Aorta (tissue), 5 donors: ENCODE results near the gene GPRIN1. TPM values are rescaled to one million over a fixed set of nuclear protein-coding genes. Genes with fewer than 3 reads are reported as not detected.

Experiments
- ATAC-seq: fragments of 200-7000 bp; cut with Tn5 transposase; one replicate; pipeline ENCODE4 v1.9.1; 2022; ENCODE audit warnings: moderate library complexity; ENCODE audit not compliant: low FRiP score
- DNase-seq, 2 donors: peaks; one replicate each; pipeline ENCODE4 v3.0.0-alpha.2; 2020
- H3K27ac ChIP-seq, 2 donors: one replicate each; pipeline ENCODE4 v1.5.1; 2013; ENCODE audit warnings: low read length in 2 of 2, mild to moderate bottlenecking in 2 of 2, moderate library complexity in 2 of 2, control low read depth in 1 of 2, inconsistent platforms in 1 of 2, low read depth in 1 of 2
- H3K27me3 ChIP-seq, 2 donors: one replicate each; pipeline ENCODE4 v1.6.1; 2013; ENCODE audit warnings: control low read depth in 1 of 2, low read length in 1 of 2, mild to moderate bottlenecking in 1 of 2, moderate library complexity in 1 of 2; ENCODE audit not compliant: insufficient read depth in 2 of 2, control insufficient read depth in 1 of 2
- H3K36me3 ChIP-seq, 2 donors: one replicate each; pipeline ENCODE4 v1.6.1; 2013; ENCODE audit warnings: control low read depth in 1 of 2, low read length in 1 of 2, mild to moderate bottlenecking in 1 of 2; ENCODE audit not compliant: insufficient read depth in 2 of 2, control insufficient read depth in 1 of 2
- H3K4me1 ChIP-seq, 2 donors: one replicate each; pipeline ENCODE4 v1.6.1; 2013; ENCODE audit warnings: low read length in 2 of 2, control low read depth in 1 of 2, mild to moderate bottlenecking in 1 of 2, moderate library complexity in 1 of 2; ENCODE audit not compliant: insufficient read depth in 2 of 2, control insufficient read depth in 1 of 2
- H3K4me3 ChIP-seq, 2 donors: one replicate each; pipeline ENCODE4 v1.5.1; 2013; ENCODE audit warnings: low read length in 2 of 2, control low read depth in 1 of 2, mild to moderate bottlenecking in 1 of 2
- H3K9me3 ChIP-seq: one replicate; pipeline ENCODE4 v1.6.1; 2013; ENCODE audit warnings: mild to moderate bottlenecking, low read length; ENCODE audit not compliant: control insufficient read depth
- WGBS, 2 donors: extraction: QIAGEN DNeasy Blood & Tissue Kit; methylation state at CpG; one replicate each; pipeline ENCODE4 v1.1.7; 2013; 5-methylcytosine and 5-hydroxymethylcytosine counted together
- intact Hi-C, 2 donors: fragments of 100-400 bp; cut with DNase I; formaldehyde crosslinking; loops; one replicate each; pipeline versions ENCODE4 v1.14.2 to v1.15.0; 2022
- polyA plus RNA-seq, 2 donors: library from polyadenylated mRNA; stranded (reverse); fragments of 200-250 nt; gene quantifications; one replicate each; pipeline ENCODE4 v1.2.3, GENCODE V29; 2013
- total RNA-seq, 2 donors: library from RNA; stranded (reverse); fragmentation: NEBNext Ultra II Directional; extraction: Animal tissue kit (Norgen Biotek cat#: 25700); gene quantifications; one replicate each; pipeline ENCODE4 v1.2.1, GENCODE V29; 2021
- donor health status: healthy with polysubstance abuse.
- donor health status: Bipolar disorder and iron deficiency.
- donor health status: DM: no; HTN: no; CAD: no.
- donor health status: DM: no; HTN: no; CAD: no.
- donor health status: DM: yes; HTN: yes; CAD: no.

The GPRIN1 gene
- total and polyA plus RNA-seq, 4 donors, result 0.15 to 0.87 (median 0.66) TPM

DNA sequence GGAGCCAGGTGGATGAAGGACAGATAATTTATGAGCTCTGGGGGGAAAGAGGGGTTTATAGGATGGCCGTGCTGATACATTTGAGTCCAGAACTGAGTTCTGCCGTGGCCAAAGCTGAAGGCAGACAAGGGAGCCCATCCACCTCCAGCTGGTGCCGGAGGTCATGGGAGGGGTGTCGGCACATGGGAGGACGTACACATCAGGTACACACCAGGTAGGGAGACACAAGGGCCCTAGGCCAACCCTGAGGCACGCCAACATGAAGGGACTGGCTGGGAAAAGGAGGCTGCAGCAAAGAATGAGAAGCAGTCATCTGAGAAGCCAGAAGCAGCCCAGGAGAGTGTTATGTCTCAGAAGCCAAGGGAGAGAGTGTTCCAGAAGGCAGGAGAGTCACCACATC lies 2.1 kb upstream of the GPRIN1 start:
- Histone ChIP-seq H3K4me1 (no peaks in the 10 kb centered on the region), H3K36me3 (no peaks in the 10 kb centered on the region), H3K4me3 (no peak overlapping the region), H3K9me3 (no peaks in the 10 kb centered on the region), H3K27ac (no peak overlapping the region), H3K27me3 (no peaks in the 10 kb centered on the region)
- DNase-seq (no peak), ATAC-seq (no peak)
- 82 to 87% methylated on average over 6 of the region's 6 CpGs for WGBS, 2 donors
- intact Hi-C loops, result no loop called here

DNA sequence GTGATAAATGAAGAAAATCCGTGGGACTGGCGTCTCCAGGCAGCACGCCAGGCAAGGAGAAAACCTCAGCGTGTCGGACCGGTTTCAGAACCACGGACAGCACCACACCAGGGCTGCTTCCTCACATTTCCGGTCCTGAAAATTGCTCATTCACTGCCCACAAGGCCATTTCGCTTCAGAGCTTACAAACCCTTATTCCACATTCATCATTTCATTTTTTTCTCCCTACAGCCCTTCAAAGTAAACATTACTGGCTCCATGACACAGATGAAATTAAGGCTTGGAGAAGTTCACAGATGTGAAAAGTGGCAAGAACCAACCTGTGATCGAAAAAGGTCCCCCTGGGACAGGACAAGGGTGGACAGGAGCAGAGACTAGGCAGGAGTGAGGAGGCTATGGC lies 1.5 kb upstream of the GPRIN1 start:
- Histone ChIP-seq H3K4me1 (no peaks in the 10 kb centered on the region), H3K27me3 (no peaks in the 10 kb centered on the region), H3K27ac (no peak overlapping the region), H3K4me3 (no peak overlapping the region), H3K36me3 (no peaks in the 10 kb centered on the region), H3K9me3 (no peaks in the 10 kb centered on the region)
- ATAC-seq, result no peak
- peak; percentile 84 to 92 for DNase-seq
- intact Hi-C loops, result no loop called here
- 10% methylated on average over 10 of the region's 10 CpGs for WGBS, 2 donors

DNA sequence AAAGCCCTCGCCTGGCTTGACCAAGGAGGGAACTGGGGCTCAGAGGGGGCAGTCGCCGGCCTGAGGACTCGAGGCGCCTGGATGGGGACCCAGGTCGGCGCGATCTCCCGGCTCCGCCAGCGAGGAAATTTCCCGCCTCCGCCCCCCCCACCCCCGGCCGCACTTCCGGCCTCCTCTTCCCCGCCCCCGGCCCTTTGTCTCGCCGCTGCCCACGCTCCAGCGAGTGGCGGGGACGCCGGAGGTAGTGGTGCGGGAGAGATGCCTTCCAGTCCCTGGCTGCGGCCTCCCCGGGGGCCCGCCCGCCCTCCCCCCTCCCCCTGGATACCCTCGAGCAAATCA lies 448 bp upstream of the GPRIN1 start:
- Histone ChIP-seq H3K4me1 (no peaks in the 10 kb centered on the region), H3K27ac (no peak overlapping the region), H3K27me3 (no peaks in the 10 kb centered on the region), H3K9me3 (no peaks in the 10 kb centered on the region), H3K4me3 (peak overlapping the region in 1 of 2 donors; percentile 55), H3K36me3 (no peaks in the 10 kb centered on the region)
- 3% methylated on average over 23 to 31 of the region's 31 CpGs for WGBS, 2 donors
- DNase-seq (no peak), ATAC-seq (no peak)
- intact Hi-C loops, result no loop called here

DNA sequence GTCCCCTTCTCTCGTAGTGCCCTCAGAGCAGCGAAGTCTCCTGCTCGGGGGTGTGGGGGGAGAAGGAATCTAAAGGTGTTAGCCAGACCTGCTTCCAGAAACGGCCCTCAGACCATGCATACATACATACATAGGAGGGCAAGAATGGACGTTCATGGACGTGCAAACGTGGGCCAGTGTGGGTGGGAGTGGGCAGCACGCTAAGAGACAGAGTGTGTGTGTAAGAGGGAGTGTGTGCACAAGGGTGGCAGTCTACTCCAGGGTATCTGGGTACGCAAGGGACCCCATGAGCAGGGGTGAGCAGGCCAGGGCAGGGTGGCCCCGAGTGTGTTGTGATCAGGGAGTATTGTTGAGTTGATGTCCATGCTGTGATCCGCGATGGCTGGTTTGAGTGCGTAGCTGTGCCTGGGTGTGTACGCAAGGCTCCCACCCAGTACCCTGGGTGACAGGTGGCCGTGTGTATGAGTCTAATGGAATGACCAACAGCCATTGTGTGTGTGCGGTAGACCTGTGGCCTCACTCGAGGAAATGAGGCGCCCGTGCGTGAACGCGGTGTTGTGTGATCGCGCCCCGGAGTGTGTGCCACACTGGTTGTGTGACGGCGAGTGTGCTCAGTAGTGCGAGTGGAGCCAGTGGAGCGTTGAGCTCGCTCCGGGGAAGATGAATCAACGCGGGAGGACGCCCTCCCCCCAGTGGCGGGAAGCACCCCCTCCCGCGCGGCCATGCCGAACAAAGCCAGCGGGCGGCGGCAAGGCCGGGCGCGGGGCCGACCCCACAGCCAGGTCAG lies 826 bp downstream of the GPRIN1 start:
- no peak overlapping the region for H3K27ac ChIP-seq
- 25 to 28% methylated on average over 46 of the region's 46 CpGs for WGBS, 2 donors

DNA sequence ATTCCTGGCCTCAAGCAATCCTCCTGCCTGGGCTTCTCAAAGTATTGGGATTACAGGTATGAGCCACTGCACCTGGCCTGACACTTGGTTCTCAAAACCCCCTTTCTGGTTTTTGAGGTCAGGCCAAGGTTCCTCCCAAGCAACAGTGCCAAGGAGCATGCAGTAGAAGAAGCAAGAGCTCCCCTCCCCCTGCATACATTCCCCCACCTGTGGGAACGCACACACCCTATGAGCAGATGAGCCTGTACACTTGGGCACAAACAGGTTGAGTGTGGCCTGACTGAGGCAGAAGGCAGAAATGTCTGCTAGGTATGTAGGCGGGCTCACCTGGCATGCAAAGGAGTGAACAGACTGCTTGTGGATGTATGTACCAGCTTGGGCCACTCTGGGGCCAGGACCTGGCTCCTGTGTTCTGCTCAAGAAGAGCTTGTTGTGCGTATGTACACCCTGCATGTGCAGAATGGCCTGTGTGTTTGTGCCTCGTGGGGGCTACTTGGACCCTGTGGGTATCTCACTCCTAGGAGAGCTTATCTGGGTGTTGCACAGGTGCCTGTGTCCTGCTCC lies 1.7 kb downstream of the GPRIN1 start:
- Histone ChIP-seq H3K27ac (no peak overlapping the region), H3K36me3 (no peaks in the 10 kb centered on the region), H3K4me3 (no peak overlapping the region), H3K27me3 (no peaks in the 10 kb centered on the region), H3K9me3 (no peaks in the 10 kb centered on the region), H3K4me1 (no peaks in the 10 kb centered on the region)
- ATAC-seq, result no peak
- DNase-seq, result no peak
- WGBS, 2 donors, result 93 to 97% methylated on average over 4 of the region's 4 CpGs
- intact Hi-C loops, result no loop called here

More for the DNA sequence above, 826 bp downstream of the GPRIN1 start:
- no peaks in the 10 kb centered on the region for H3K4me1 ChIP-seq
- no peak overlapping the region for H3K4me3 ChIP-seq
- no peaks in the 10 kb centered on the region for H3K27me3 ChIP-seq
- H3K9me3 ChIP-seq, result no peaks in the 10 kb centered on the region
- intact Hi-C loops, result no loop called here
- H3K36me3 ChIP-seq, result no peaks in the 10 kb centered on the region
- ATAC-seq, result no peak
- DNase-seq, result no peak

DNA sequence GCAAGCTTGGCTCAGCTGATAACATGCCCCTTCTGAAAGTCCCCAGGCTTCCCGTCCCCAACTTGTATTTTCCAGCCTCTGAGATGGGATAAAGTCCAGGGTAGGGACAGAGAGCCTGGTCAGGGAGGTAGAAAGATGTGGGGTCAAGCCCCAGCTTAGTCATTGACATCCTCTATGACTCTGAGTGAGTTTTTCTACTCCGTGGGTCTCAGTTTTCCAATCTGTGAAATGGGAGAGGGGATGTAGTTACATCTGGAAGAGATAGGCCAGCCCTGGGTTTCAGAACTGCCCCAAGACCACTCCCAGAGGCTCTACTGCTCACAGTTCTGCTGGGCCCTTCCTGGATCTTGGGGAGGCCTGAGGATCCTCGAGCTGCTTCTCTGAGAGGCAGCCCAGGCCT lies 3.1 kb downstream of the GPRIN1 start:
- no peak overlapping the region for H3K4me3 ChIP-seq
- H3K36me3 ChIP-seq, result no peaks in the 10 kb centered on the region
- H3K27me3 ChIP-seq, result no peaks in the 10 kb centered on the region
- H3K27ac ChIP-seq, result no peak overlapping the region
- WGBS, 2 donors, result 84 to 86% methylated on average over 3 of the region's 3 CpGs
- intact Hi-C loops, result no loop called here
- ATAC-seq (no peak), DNase-seq (no peak)
- H3K4me1 ChIP-seq, result no peaks in the 10 kb centered on the region
- no peaks in the 10 kb centered on the region for H3K9me3 ChIP-seq

DNA sequence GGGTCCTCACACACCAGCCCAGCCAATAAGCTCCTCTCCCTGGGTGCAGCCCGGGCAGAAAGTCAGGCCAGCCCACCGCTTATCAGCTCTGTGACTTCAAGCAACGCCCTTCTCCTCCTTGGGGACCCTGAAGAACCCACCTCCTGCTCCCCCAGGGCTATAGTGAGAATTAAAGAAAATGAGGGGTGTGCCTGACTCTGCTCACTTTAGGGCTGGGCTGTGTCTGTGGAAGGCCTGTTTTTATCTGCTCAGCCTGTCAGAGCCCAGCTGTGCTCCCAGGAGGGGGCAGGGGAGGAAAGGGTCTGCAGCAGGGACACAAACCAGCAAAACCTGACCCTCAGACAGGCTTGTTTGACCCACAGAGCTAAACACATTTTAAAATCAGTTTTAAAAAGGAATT lies 3.9 kb downstream of the GPRIN1 start:
- no peaks in the 10 kb centered on the region for H3K27me3 ChIP-seq
- 49 to 53% methylated on average over 3 of the region's 3 CpGs for WGBS, 2 donors
- H3K9me3 ChIP-seq, result no peaks in the 10 kb centered on the region
- no peak overlapping the region for H3K4me3 ChIP-seq
- no peak overlapping the region for H3K27ac ChIP-seq
- no peaks in the 10 kb centered on the region for H3K36me3 ChIP-seq
- no peak for DNase-seq
- intact Hi-C loops, result no loop called here
- no peak for ATAC-seq
- H3K4me1 ChIP-seq, result no peaks in the 10 kb centered on the region

DNA sequence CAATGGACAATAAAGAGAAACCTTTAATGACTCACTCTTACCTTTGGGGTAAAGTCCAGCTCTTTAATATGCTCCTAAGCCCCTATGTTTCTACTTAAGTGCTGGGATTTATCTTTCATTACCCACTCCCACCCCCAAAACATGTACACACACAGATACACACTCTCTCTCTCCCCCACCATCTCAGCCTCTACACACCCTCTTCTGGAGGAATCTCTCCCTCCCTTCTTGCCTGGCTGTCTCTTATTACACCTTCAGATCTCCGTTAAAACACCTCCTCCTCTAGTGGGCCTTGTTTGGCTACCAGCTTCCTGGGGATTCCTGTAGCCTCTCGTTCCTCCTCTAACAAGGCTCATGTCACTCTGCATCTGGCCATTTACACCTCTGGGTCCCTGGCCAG lies 6.9 kb downstream of the GPRIN1 start:
- intact Hi-C loops, result no loop called here
- no peak for ATAC-seq
- WGBS, 2 donors, result 9 to 14% methylated on average over 2 of the region's 2 CpGs
- Histone ChIP-seq H3K9me3 (no peaks in the 10 kb centered on the region), H3K27me3 (no peaks in the 10 kb centered on the region), H3K4me1 (no peaks in the 10 kb centered on the region), H3K36me3 (no peaks in the 10 kb centered on the region), H3K27ac (no peak overlapping the region), H3K4me3 (no peak overlapping the region)
- DNase-seq, result no peak

DNA sequence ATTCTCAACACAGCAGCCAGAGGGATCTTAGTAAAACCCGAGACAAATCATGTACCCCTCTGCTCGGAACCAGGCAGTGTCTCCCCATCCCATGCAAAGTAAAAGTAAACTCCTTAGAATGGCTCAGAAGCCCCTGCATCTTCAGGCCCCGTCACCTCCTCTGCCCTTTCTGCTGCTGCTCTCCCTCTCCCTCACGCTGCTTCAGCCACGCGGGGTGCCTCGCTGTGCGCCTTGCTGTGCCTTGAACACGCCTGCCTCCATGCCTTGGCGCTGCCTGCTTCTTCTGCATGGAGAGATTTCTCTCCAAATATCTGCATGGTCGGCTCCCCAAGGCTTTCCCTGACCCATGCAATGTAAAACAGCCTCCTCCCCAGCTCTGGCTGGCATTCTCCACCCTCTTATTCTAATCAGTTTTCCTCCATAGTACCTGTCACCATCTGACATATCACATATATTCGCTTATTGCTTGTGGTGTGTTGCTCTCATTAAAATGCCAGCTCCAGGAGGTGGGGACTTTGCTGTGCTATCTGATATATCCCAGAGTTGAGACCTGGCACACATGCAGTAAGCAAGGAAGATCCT lies 8.0 kb downstream of the GPRIN1 start:
- Histone ChIP-seq H3K4me1 (no peaks in the 10 kb centered on the region), H3K9me3 (no peaks in the 10 kb centered on the region), H3K4me3 (no peak overlapping the region), H3K27ac (no peak overlapping the region), H3K27me3 (no peaks in the 10 kb centered on the region), H3K36me3 (no peaks in the 10 kb centered on the region)
- intact Hi-C loops, result no loop called here
- DNase-seq (no peak), ATAC-seq (no peak)
- 64 to 66% methylated on average over 12 of the region's 12 CpGs for WGBS, 2 donors
